PC-3 (cell line): ENCODE data around the gene ZNF678. TPM values are rescaled to one million over a fixed set of nuclear protein-coding genes. Genes with fewer than 3 reads are reported as not detected.

Experiments used
- ATAC-seq: fragments of 200-7000 bp; cut with Tn5 transposase; 2 replicates; pipeline ENCODE4 v1.9.1; 2020; ENCODE audit warnings: mild to moderate bottlenecking, moderate library complexity
- BruUV-seq: library from RNA; stranded (reverse); fragments of 400-500 nt; replicated peaks from 2 replicates; lab custom pipeline; 2021; lab: Mats Ljungman, UMichigan
- CTCF ChIA-PET: fragments of 300-600 bp; sonication (Branson Sonifier 250); formaldehyde crosslinking; loops from one replicate; lab custom pipeline; 2022; ENCODE audit warnings: antibody characterized with exemption; lab: Charles Lee
- POLR2A ChIA-PET: fragments of 300-600 bp; sonication (Branson Sonifier 250); formaldehyde crosslinking; loops from one replicate; lab custom pipeline; 2022; ENCODE audit warnings: antibody characterized with exemption; ENCODE audit not compliant: unreplicated experiment; lab: Charles Lee
- DNase-seq: peaks from one replicate; pipeline ENCODE4 v3.0.0-alpha.2; 2015
- H2AFZ ChIP-seq: fragments of 300-600 bp; sonication (generic); 2 replicates; pipeline ENCODE4 v1.6.0; 2016; ENCODE audit warnings: antibody characterized with exemption, low read length
- H3F3A ChIP-seq: fragments of 300-600 bp; sonication (generic); one replicate; pipeline ENCODE4 v1.6.0; 2017; ENCODE audit warnings: antibody characterized with exemption, low read length, control low read depth, mild to moderate bottlenecking; ENCODE audit not compliant: unreplicated experiment
- H3K27ac ChIP-seq: fragments of 300-600 bp; sonication (generic); 2 replicates; pipeline ENCODE4 v1.5.1; 2016; ENCODE audit warnings: mild to moderate bottlenecking, low read length
- H3K27me3 ChIP-seq: fragments of 300-600 bp; sonication (generic); 2 replicates; pipeline ENCODE4 v1.6.1; 2016; ENCODE audit warnings: low read length, mixed read lengths
- H3K36me3 ChIP-seq: fragments of 300-600 bp; sonication (generic); 2 replicates; pipeline ENCODE4 v1.6.1; 2016; ENCODE audit warnings: low read depth, mixed run types, low read length, mixed read lengths
- H3K4me1 ChIP-seq: fragments of 300-600 bp; sonication (generic); 2 replicates; pipeline ENCODE4 v1.5.1; 2016; ENCODE audit warnings: low read length; ENCODE audit not compliant: insufficient read depth
- H3K4me2 ChIP-seq: fragments of 300-600 bp; sonication (generic); 2 replicates; pipeline ENCODE4 v1.6.0; 2016; ENCODE audit warnings: low read length
- H3K4me3 ChIP-seq: fragments of 300-600 bp; sonication (generic); 2 replicates; pipeline ENCODE4 v1.5.1; 2016; ENCODE audit warnings: mild to moderate bottlenecking, low read length, mixed read lengths
- H3K79me2 ChIP-seq: fragments of 300-600 bp; sonication (generic); 2 replicates; pipeline ENCODE4 v1.6.1; 2017; ENCODE audit warnings: low read length, mixed read lengths
- H3K9ac ChIP-seq: fragments of 300-600 bp; sonication (generic); 2 replicates; pipeline ENCODE4 v1.6.0; 2016; ENCODE audit warnings: mild to moderate bottlenecking, low read length
- H3K9me2 ChIP-seq: fragments of 300-600 bp; sonication (generic); replicated peaks from 2 replicates; pipeline ENCODE4 v1.6.1; 2016; ENCODE audit warnings: mixed run types, low read length, mixed read lengths
- H3K9me3 ChIP-seq: fragments of 300-600 bp; sonication (generic); 2 replicates; pipeline ENCODE4 v1.6.1; 2016; ENCODE audit warnings: low read length, mixed read lengths
- H4K20me1 ChIP-seq: fragments of 300-600 bp; sonication (generic); 2 replicates; pipeline ENCODE4 v1.6.1; 2016; ENCODE audit warnings: low read length, mixed read lengths
- EZH2 ChIP-seq: fragments of 300-600 bp; sonication (generic); IDR thresholded peaks from one replicate; pipeline ENCODE4 v1.6.1; 2017; ENCODE audit warnings: antibody characterized with exemption, mild to moderate bottlenecking, low read length; ENCODE audit not compliant: unreplicated experiment
- EZH2phosphoT487 ChIP-seq: fragments of 300-600 bp; sonication (generic); IDR thresholded peaks from 2 replicates; pipeline ENCODE4 v1.6.1; 2018; ENCODE audit warnings: mild to moderate bottlenecking, antibody characterized with exemption, low read length, borderline replicate concordance
- intact Hi-C: fragments of 100-400 bp; cut with micrococcal nuclease; formaldehyde crosslinking; loops from 2 replicates; pipeline ENCODE4 v1.9.0; 2023
- total RNA-seq: library from RNA; depleted of rRNA; stranded (reverse); fragments of >200 nt; gene quantifications from 2 replicates; pipeline ENCODE4 v1.2.3, GENCODE V29; 2014
- TF ChIP-seq, protein P1 (sequence below): fragments of 300-600 bp; sonication (generic); conservative IDR thresholded peaks from 2 replicates; pipeline ENCODE4 v1.5.1; 2017; ENCODE audit warnings: antibody characterized with exemption, low read depth, mild to moderate bottlenecking, low read length

Gene ZNF678
- total RNA-seq, 1 experiment from 2014 or later: 22.6 TPM

DNA sequence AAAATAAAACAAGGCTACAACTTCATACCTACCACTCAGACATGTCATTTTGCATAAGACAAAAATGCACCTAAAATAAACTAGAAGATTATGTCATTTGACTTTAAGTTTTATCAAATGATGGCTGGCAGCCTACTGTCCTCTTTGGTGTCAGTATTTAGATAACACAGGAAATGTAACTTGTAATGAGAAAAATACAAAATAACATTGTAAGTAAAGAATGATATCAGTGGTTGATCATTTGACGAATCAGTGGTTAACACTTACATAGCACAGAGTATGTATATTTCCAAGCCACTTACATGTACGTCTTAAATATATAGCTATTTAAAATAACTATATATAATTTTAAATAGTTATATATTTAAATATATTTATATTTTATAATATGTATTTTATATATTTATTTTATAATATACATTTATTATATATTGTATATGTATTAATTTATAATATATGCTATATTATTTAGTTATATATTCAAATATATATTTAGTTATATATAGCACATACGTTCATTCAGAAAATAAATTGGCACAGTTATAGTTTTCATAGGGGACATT, 44.1 kb downstream of the ZNF678 start:
- ChIA-PET CTCF (no interaction called here), POLR2A (no interaction called here)
- Histone ChIP-seq H3K9me2 (no peaks in the 10 kb centered on the region), H3K36me3 (peaks cover 88% of the 10 kb centered on the region), H3K9ac (no peak overlapping the region), H3F3A (no peaks in the 10 kb centered on the region), H3K27me3 (no peaks in the 10 kb centered on the region), H3K4me1 (no peaks in the 10 kb centered on the region), H3K27ac (no peak overlapping the region), H3K4me3 (no peak overlapping the region), H2AFZ (no peak overlapping the region), H3K9me3 (peaks cover 59% of the 10 kb centered on the region), H3K79me2 (peaks cover 23% of the 10 kb centered on the region; the same call in 1 of the 2 replicates), H4K20me1 (no peaks in the 10 kb centered on the region), H3K4me2 (no peak overlapping the region)
- intact Hi-C loops: loop anchor here (10.0 kb wide), 1 partner anchor 47 kb away; no protein-coding TSS in a partner anchor
- ATAC-seq (no peak), DNase-seq (no peak)
- no TSS peak for BruUV-seq
- no peak for TF ChIP-seq EZH2
- TF ChIP-seq EZH2phosphoT487: no peak
- TF ChIP-seq, protein P1, sequence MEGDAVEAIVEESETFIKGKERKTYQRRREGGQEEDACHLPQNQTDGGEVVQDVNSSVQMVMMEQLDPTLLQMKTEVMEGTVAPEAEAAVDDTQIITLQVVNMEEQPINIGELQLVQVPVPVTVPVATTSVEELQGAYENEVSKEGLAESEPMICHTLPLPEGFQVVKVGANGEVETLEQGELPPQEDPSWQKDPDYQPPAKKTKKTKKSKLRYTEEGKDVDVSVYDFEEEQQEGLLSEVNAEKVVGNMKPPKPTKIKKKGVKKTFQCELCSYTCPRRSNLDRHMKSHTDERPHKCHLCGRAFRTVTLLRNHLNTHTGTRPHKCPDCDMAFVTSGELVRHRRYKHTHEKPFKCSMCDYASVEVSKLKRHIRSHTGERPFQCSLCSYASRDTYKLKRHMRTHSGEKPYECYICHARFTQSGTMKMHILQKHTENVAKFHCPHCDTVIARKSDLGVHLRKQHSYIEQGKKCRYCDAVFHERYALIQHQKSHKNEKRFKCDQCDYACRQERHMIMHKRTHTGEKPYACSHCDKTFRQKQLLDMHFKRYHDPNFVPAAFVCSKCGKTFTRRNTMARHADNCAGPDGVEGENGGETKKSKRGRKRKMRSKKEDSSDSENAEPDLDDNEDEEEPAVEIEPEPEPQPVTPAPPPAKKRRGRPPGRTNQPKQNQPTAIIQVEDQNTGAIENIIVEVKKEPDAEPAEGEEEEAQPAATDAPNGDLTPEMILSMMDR: no peak

DNA sequence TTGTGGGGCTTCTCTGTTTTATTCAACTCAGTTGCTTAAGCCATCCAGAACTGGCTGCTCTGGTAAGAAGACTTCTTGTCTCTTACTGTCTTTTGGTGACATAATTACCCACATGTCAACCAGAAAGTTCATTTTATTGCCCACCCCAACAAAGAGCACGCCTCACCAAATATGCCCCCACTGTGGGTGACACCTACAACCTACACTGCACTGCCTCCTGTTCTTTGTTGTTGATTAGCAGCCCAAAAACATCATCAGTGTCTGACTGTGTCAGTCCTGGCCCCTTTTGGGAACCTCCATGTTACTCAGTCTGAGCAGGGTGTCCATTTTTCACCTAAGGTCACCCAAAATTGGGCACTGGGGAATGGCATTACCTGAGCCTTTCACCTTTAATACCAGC, 49.3 kb downstream of the ZNF678 start:
- H3F3A ChIP-seq: no peaks in the 10 kb centered on the region
- BruUV-seq: no TSS peak
- no peak overlapping the region for H3K9ac ChIP-seq
- no peaks in the 10 kb centered on the region for H3K27me3 ChIP-seq
- intact Hi-C loops: no loop called here
- no peaks in the 10 kb centered on the region for H4K20me1 ChIP-seq
- DNase-seq: no peak
- TF ChIP-seq EZH2phosphoT487 (no peak), EZH2 (no peak)
- TF ChIP-seq, protein P1: no peak
- no peaks in the 10 kb centered on the region for H3K4me1 ChIP-seq
- CTCF ChIA-PET: no interaction called here
- H3K36me3 ChIP-seq: peaks cover 91% of the 10 kb centered on the region
- H3K27ac ChIP-seq: no peak overlapping the region
- no peaks in the 10 kb centered on the region for H3K79me2 ChIP-seq
- no peaks in the 10 kb centered on the region for H3K9me2 ChIP-seq
- no peak overlapping the region for H3K4me3 ChIP-seq
- peaks cover 48% of the 10 kb centered on the region for H3K9me3 ChIP-seq
- no peak for ATAC-seq
- H2AFZ ChIP-seq: no peak overlapping the region
- POLR2A ChIA-PET: no interaction called here
- H3K4me2 ChIP-seq: no peak overlapping the region

DNA sequence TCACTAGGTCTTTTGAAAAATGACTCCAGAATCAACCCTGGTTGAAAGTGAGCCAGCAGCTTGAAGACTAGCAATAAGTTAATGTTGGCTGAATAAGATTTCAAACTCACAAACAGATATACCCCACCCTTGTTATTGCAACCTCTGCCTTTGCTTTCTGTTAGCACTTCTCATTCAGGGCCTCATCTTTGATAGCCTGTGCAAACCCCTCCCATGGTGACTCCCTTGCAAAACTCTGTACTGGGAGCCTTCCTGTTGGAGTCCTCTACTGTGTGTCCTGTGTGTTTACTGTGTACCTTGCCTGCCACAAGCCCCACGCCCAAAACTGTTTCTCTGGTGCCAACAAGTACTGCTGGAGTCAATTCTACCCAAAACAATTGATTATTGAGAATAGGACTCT, 50.2 kb downstream of the ZNF678 start:
- H3K9me2 ChIP-seq: no peaks in the 10 kb centered on the region
- H3K27ac ChIP-seq: no peak overlapping the region
- ChIA-PET POLR2A (no interaction called here), CTCF (no interaction called here)
- H3K9me3 ChIP-seq: peaks cover 49% of the 10 kb centered on the region
- no peak overlapping the region for H3K9ac ChIP-seq
- H3K4me1 ChIP-seq: no peaks in the 10 kb centered on the region
- TF ChIP-seq EZH2: no peak
- TF ChIP-seq EZH2phosphoT487: no peak
- TF ChIP-seq, protein P1: no peak
- BruUV-seq: no TSS peak
- intact Hi-C loops: no loop called here
- H3K36me3 ChIP-seq: peaks cover 92% of the 10 kb centered on the region
- no peak for DNase-seq
- H3K4me2 ChIP-seq: no peak overlapping the region
- ATAC-seq: no peak
- no peaks in the 10 kb centered on the region for H4K20me1 ChIP-seq
- no peak overlapping the region for H2AFZ ChIP-seq
- no peaks in the 10 kb centered on the region for H3F3A ChIP-seq
- H3K79me2 ChIP-seq: no peaks in the 10 kb centered on the region
- no peak overlapping the region for H3K4me3 ChIP-seq
- no peaks in the 10 kb centered on the region for H3K27me3 ChIP-seq
